Activated T-helper 1 cell treated with anti-CD3 and anti-CD28 coated beads, Interleukin-2, amount 50 U/mL, for 16 hours (primary cell): Measurements from ENCODE around the gene DSCAM.
"Not testable (repeated sequence)": the region's sequence is repeated elsewhere in the genome, so short reads cannot be mapped to it uniquely, and the experiment has no call there.

ENCODE experiments used
- DNase-seq, 2 donors: peaks; one replicate each; pipeline ENCODE4 v3.0.0-alpha.2; 2020; ENCODE audit warnings: low read depth in 1 of 2, low spot score in 1 of 2

The DSCAM gene

DNA sequence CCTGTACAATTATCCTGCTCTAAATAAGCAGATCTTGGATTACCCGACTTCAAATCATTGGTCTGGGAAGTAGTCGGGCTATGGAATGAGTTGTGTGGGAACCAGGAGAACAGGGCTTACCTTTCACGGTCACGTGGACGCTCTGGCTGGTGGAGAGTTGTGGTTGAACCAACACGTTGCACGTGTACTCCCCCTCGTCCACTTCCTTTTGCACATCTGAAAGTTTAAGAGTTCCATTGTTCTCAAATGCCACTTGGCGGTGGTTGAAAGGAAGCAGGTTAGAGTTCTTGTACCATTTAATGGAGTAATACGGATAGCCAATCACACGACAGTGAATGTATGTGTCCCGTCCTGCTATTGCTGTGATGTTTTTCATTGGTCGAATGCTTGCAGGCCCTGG, 509.0 kb downstream of the DSCAM start:
- DNase-seq: no peak

- no peak for DNase-seq
Observed at GRCh38 chr21:40335704-40336103, 511.3 kb downstream of the DSCAM start.

GRCh38 chr21:40334159-40334558, 512.8 kb downstream of the DSCAM start:
- DNase-seq: no peak

GRCh38 chr21:40333731-40334130, 513.2 kb downstream of the DSCAM start:
- DNase-seq: no peak

DNA sequence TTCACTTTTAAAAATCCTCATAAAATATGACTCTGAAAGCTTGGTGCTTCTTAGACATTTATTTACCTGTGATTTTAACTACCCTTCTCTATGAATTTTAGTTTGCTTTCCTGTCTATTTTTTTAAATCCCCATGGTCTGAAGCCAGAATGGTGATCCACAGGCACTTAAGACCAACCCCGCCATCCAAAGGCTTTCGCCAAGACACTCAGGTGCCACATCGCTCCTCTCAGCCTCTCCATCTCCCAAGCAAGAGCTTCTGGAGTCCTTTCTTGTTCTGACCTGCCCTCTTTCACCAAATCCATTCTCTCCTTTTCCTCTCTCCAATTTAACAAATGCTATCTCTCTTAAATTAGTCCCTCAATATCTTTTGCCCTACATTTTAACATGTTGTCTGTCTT, 515.2 kb downstream of the DSCAM start:
- DNase-seq: no peak

- DNase-seq: no peak
Observed at GRCh38 chr21:40331172-40331571, 515.8 kb downstream of the DSCAM start.

DNA sequence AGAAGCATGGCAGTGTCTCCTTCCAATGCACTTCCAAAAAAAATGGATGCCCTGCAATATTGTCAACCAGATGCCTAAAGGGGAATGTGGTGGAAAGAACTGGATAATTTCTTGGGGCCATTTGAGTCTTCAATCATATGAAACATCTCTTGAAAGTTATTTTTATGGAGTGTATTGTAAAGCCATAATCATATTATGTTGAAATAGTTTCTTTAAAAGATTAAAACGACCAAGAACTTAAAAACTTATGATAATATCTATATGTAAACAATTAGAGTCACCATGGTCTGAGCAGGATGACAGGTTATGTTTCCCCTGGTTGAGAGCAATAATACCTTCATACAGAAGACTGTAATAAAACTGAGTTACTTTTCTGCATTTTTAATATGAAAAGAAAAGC, 522.6 kb downstream of the DSCAM start:
- no peak for DNase-seq

GRCh38 chr21:40320718-40321117, 526.2 kb downstream of the DSCAM start:
- DNase-seq: not testable (repeated sequence)

GRCh38 chr21:40318371-40318770, 528.6 kb downstream of the DSCAM start:
- DNase-seq: no peak

GRCh38 chr21:40316104-40316503, 530.9 kb downstream of the DSCAM start:
- no peak for DNase-seq

GRCh38 chr21:40315626-40316025, 531.3 kb downstream of the DSCAM start:
- no peak for DNase-seq

- no peak for DNase-seq
Observed at GRCh38 chr21:40313260-40313659, 533.7 kb downstream of the DSCAM start.

GRCh38 chr21:40300300-40300699, 546.7 kb downstream of the DSCAM start:
- DNase-seq: no peak

- no peak for DNase-seq
Observed at GRCh38 chr21:40299451-40299850, 547.5 kb downstream of the DSCAM start.

GRCh38 chr21:40294345-40294744, 552.6 kb downstream of the DSCAM start:
- DNase-seq: no peak

DNA sequence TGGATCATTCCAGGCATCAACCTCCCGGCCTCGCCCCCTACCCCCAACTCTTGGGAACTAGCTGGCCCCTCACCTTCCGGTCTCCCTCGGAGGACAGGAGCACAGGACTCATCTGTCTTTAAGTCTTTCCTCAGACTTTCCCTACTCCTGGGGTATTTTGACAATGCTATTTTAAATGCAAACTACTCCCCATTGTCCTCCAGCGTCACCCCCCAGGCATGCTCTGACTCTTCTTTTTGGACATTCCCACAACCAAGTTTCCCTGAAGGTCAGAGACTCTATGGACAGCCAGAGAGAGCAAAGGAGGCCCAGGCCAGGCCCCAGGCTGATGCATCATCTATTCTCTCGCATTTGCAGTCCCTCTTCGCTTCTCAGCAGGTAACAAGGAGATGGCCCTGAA, 555.4 kb downstream of the DSCAM start:
- DNase-seq: no peak

DNA sequence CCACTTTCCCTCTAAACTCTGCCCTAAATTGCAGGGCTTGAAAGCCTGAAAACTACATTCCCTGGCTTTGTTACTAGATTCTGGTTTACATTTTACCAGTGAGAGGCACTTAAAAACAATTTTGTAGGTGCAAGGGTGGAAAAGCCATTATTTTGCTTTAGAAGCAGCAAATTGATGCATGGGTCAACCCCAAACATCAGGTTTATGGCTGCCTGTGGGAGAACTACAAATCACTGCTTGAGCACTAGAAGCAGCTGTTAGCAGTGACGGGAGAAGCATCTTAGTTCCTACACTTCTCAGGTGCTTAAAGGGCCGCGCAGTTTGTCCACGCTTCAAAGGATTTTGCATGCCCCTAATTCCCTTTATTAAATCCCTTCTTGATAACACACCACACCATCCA, 562.5 kb downstream of the DSCAM start:
- no peak for DNase-seq

GRCh38 chr21:40282912-40283886, 563.8 kb downstream of the DSCAM start:
- DNase-seq: no peak

DNA sequence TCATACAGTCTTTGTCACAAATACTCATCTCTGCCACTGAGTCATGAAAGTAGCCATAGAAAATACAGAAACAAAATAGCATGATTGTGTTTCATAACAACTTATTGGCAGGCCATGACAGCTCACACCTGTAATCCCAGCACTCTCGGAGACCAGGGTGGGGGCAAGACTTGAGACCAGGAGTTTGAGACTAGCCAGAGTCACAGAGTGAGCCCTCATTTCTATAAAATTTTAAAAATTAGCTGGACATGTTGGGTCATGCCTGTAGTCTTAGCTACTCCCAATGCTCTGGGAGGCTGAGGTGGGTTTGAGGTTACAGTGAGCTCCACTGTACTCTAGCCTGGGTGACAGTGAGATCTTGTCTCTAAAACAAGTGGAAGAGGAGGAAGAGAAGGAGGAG, 568.6 kb downstream of the DSCAM start:
- DNase-seq: no peak

- no peak for DNase-seq
Observed at GRCh38 chr21:40276001-40276400, 571.0 kb downstream of the DSCAM start.

DNA sequence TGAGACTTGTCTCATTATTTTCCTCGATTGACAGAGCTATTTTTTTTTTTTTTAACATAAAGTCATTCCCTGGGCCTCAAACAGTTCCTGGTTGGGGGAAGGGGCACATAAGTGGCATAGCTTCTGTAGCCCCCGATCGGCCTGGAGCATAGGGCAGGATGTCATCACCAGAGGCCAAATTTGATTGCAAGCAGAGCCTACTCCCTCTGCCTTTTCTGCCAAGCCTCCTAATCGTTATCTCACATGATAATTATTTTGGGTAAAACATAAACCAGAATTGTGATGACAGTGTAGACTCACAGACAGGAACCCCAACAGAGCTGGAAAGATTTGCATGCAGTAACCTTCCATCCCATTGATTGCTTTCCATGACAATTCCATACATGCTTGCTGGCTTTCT, 574.9 kb downstream of the DSCAM start:
- DNase-seq: no peak

DNA sequence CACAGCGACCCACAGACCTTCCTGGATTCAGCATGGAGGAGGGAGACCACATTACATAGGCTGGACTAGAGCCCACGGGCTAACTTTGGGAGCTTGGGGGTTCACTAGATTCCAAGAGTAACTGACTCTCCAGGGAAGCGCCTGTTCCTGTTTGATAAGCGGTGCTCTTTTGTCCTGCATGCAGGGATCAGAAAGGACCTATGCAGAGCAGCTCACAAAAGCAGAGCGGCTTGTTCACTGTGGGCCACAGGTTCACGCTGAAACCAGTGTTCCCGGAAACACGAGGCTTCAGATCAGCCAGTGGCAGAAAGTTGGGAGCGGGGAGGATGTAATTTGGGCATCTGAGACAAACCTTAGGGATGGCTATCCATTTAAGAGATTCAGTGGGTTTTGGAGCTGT, 575.8 kb downstream of the DSCAM start:
- DNase-seq: no peak

- DNase-seq: no peak
Observed at GRCh38 chr21:40270047-40270446, 576.9 kb downstream of the DSCAM start.
